Measurements from ENCODE around the gene PRELID1. TPM values are rescaled to one million over a fixed set of nuclear protein-coding genes. Genes with fewer than 3 reads are reported as not detected.

The PRELID1 gene
- total RNA-seq, 2 experiments from 2014 or later, result 360 to 372 TPM

GRCh38 chr5:177344891-177345290, 41.3 kb downstream of the PRELID1 start:
- ChIA-PET POLR2A (interaction anchor here (0.7 kb wide), 1 partner anchor 9 kb away, joined by 10 read pairs; no protein-coding TSS in a partner anchor), CTCF (interaction anchor here (0.7 to 3.6 kb wide), 3 partner anchors 27 to 173 kb away, joined by 3 to 14 read pairs (median 6); no protein-coding TSS in a partner anchor)

DNA sequence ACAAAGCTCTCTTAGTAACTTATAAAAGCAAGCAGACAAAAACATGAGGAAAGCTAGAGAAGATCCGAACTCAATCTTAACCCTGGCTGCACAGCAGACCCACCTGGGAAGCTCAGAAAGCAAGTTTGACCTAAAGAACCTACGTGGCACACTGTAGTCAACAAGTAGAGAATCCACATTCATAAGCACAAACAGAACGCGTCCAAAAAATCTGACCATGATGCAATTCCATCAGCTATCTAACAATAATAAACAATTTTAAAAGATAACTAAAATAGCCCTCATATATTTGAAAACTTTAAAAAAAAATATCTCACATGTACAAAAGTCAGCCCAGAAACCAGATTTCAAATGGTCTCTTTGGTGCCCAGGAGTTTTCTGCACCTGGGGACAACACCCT, 43.2 kb downstream of the PRELID1 start:
- POLR2A ChIA-PET, result interaction anchor here (0.6 kb wide), 1 partner anchor 43 kb away, joined by 3 read pairs; the partner anchor contains the start of genes PRELID1 and RAB24
- CTCF ChIA-PET, result interaction anchor here (1.0 to 3.6 kb wide), 4 partner anchors 9 to 37 kb away, joined by 3 to 14 read pairs (median 4); partner anchors contain the start of gene RGS14

GRCh38 chr5:177347699-177348098, 44.1 kb downstream of the PRELID1 start:
- ChIA-PET POLR2A (no interaction called here), CTCF (interaction anchor here (0.9 to 1.3 kb wide), 2 partner anchors 10 to 36 kb away, joined by 3 to 5 read pairs; partner anchors contain the start of gene RGS14)

- POLR2A ChIA-PET, result interaction anchor here (0.6 to 0.7 kb wide), 2 partner anchors 50 to 81 kb away, joined by 6 to 11 read pairs; no protein-coding TSS in a partner anchor
Measured at GRCh38 chr5:177349362-177349647, 45.7 kb downstream of the PRELID1 start.

GRCh38 chr5:177349762-177350161, 46.2 kb downstream of the PRELID1 start:
- POLR2A ChIA-PET, result no interaction called here
- CTCF ChIA-PET, result interaction anchor here (0.9 to 2.1 kb wide), 4 partner anchors 21 to 106 kb away, joined by 3 to 6 read pairs (median 4); no protein-coding TSS in a partner anchor

More at GRCh38 chr5:177349362-177349647, 45.7 kb downstream of the PRELID1 start:
- CTCF ChIA-PET, result interaction anchor here (0.9 to 1.5 kb wide), 6 partner anchors 20 to 106 kb away, joined by 3 to 4 read pairs (median 3); no protein-coding TSS in a partner anchor

GRCh38 chr5:177350776-177351391, 47.3 kb downstream of the PRELID1 start:
- ChIA-PET CTCF (interaction anchor here (1.2 to 2.1 kb wide), 5 partner anchors 14 to 41 kb away, joined by 3 to 8 read pairs (median 5); no protein-coding TSS in a partner anchor), POLR2A (interaction anchor here (0.7 to 1.3 kb wide), 3 partner anchors 53 to 165 kb away, joined by 3 read pairs; no protein-coding TSS in a partner anchor)

DNA sequence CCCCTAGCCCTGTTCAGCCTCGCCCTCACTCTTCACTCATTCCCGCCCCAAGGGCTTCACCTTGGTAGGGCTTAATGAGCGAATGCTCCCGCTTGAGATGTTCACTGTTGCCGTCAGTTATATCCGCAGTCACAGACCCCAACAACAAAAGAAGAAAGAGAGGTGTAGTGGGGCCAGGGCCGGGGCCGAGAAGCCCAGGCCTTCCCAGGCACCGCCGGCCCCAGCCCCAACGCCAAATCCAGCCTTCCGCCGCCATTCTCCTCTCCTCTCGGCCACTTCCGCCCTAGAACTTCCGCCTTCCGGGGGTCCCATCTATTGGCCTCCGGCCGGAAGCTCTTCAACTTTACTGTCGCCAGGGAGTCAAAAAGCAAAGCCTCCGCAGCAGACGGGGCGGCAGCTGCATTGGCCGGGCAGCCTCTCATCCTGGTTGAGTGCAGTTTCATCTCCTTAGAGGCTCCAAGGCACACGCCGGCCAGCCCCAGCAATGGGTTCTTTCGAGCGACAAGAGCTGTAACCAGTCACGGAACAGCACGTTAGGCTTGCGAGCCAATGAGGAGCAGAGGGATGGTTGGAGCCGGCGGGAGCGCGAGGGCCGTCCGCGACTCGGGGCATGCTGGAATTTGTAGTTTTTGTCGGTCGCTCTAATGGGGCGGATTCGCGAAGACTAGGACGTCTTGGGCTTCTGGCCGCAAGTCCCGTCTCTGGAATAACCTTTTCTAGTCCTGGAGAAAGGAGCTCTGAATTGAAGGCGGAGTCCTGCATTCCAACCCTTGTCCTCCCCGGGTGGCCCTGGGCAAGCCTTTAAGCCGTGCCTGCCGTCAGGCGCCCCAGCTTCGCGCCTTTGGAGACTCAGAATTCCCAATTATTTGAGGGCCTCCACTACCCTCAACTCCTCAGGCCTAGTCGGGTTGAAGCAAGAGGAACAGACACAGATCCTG, 48.1 kb downstream of the PRELID1 start, which contains the start of gene LMAN2:
TSS of gene LMAN2 (minus strand) at position 277 of the 938 bp plus-strand sequence. CDS start at position 256, 21 bp downstream.
- POLR2A ChIA-PET, result interaction anchor here (0.8 to 1.3 kb wide), 4 partner anchors 37 to 164 kb away, joined by 3 read pairs; no protein-coding TSS in a partner anchor
- CTCF ChIA-PET, result interaction anchor here (0.7 to 2.1 kb wide), 11 partner anchors 9 to 149 kb away, joined by 3 to 8 read pairs (median 3); no protein-coding TSS in a partner anchor

DNA sequence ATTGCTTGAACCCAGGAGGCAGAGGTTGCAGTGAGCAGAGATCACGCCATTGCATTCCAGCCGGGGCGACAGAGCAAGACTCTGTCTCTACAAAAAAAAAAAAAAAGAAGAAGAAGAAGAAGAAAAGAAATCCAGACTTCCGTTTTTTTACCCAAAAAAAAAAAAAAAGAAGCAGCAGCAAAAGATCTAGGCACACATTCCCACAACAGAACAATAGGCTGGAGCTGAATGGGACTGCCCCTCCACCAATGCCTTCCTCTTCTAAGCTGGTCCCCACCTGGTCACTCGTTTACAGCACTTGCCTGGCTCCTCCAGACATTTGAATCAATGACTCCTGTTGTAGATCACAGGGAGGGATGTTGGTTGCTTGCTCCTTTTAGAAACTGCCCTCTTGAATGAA, 49.5 kb downstream of the PRELID1 start:
- ChIA-PET CTCF (interaction anchor here (0.7 to 1.5 kb wide), 4 partner anchors 14 to 797 kb away, joined by 3 to 6 read pairs (median 4); no protein-coding TSS in a partner anchor), POLR2A (no interaction called here)

DNA sequence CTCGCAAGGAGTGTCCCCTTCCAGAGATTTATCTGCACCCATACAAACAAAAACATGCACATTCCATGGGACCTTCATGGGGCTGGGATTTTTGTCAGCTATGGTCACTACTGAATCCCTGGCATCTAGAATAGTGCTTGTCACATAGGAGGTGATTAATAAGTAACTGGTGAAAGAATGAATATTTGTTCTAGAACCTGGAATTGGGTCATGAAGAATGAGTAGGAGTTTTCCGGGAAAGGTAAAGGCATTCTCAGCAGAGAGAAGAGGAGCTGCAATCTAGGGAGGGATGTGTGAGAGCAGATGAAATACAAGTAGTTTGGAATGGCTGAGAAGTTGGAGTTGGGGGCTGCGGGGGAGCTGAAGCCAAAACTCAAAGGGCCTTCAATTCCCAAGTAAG, 50.7 kb downstream of the PRELID1 start:
- ChIA-PET POLR2A (interaction anchor here (0.5 kb wide), 1 partner anchor 9 kb away, joined by 10 read pairs; no protein-coding TSS in a partner anchor), CTCF (interaction anchor here (1.2 kb wide), 1 partner anchor 93 kb away, joined by 6 read pairs; no protein-coding TSS in a partner anchor)

DNA sequence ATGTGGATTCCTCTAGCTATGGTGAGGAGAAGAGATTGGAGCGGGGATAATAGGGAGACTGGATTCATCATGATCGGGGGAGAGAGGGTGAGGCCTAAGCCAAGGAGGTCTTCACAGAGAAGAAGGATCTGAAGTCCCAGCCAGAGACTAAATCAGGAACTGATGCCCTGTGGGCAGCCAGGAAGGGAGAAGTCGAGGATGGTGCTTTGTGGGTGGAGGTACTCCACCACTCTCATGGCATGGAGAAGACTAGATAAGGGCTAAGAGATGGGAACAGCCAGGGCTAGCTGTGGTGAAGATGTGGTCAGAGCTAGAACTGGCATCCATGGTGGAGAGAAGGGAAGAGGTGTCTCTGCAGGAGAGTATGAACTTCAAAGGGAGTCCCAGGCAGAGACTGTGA, 51.1 kb downstream of the PRELID1 start:
- ChIA-PET POLR2A (interaction anchor here (0.5 kb wide), 1 partner anchor 10 kb away, joined by 10 read pairs; no protein-coding TSS in a partner anchor), CTCF (interaction anchor here (3.8 kb wide), 1 partner anchor 35 kb away, joined by 16 read pairs; no protein-coding TSS in a partner anchor)

GRCh38 chr5:177355162-177355867, 51.7 kb downstream of the PRELID1 start:
- POLR2A ChIA-PET, result interaction anchor here (1.0 to 1.3 kb wide), 2 partner anchors 58 to 219 kb away, joined by 3 to 4 read pairs; no protein-coding TSS in a partner anchor
- CTCF ChIA-PET, result interaction anchor here (0.9 to 3.8 kb wide), 6 partner anchors 9 to 49 kb away, joined by 3 to 16 read pairs (median 4); no protein-coding TSS in a partner anchor

DNA sequence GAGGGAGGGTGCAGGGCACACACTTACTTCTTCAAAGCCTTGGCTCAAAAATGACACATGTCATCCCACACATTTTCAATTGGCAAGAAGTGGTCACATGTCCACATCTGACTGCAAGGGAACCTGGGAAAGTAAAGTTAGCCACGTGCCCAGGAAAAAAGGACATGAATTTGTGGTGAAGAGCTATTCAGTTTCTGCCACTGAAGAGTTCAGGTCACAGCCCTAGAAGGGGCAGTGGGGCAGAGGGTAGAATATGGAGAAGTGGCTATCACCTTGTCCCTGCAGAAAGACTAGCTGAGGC, 52.2 kb downstream of the PRELID1 start:
- ChIA-PET POLR2A (interaction anchor here (1.0 to 1.3 kb wide), 2 partner anchors 57 to 220 kb away, joined by 3 to 4 read pairs; no protein-coding TSS in a partner anchor), CTCF (interaction anchor here (0.8 to 3.8 kb wide), 7 partner anchors 9 to 49 kb away, joined by 3 to 16 read pairs (median 3); no protein-coding TSS in a partner anchor)

Other genes starting within 250 kb of the PRELID1 start
- 1 to 10 TPM in 1 of 2 experiments, under 1 TPM in 1; 0.97 to 1.2 TPM for gene FGFR4, start 216.9 kb upstream of the PRELID1 start, total RNA-seq
- gene NSD1, start 170.0 kb upstream of the PRELID1 start, total RNA-seq, result 10 to 100 TPM; 78.6 to 80.4 TPM
- 10 to 100 TPM; 33.5 TPM for gene RAB24, start 80 bp upstream of the PRELID1 start, total RNA-seq
- gene MXD3, start 8.1 kb downstream of the PRELID1 start, total RNA-seq, result 10 to 100 TPM; 11.0 to 11.8 TPM
- 100 to 1,000 TPM; 110 to 117 TPM for gene LMAN2, start 47.9 kb downstream of the PRELID1 start, total RNA-seq
- gene RGS14, start 54.1 kb downstream of the PRELID1 start, total RNA-seq, result 10 to 100 TPM; 42.8 to 43.5 TPM
- gene SLC34A1, start 80.6 kb downstream of the PRELID1 start, total RNA-seq, result not detected
- gene PFN3, start 96.9 kb downstream of the PRELID1 start, total RNA-seq, result not detected
- gene F12, start 105.8 kb downstream of the PRELID1 start, total RNA-seq, result 10 to 100 TPM; 12.0 to 12.7 TPM
- gene GRK6, start 122.9 kb downstream of the PRELID1 start, total RNA-seq, result 100 to 1,000 TPM; 179 to 180 TPM
- gene PRR7, start 143.0 kb downstream of the PRELID1 start, total RNA-seq, result 10 to 100 TPM; 18.7 to 20.1 TPM
- gene DBN1, start 169.8 kb downstream of the PRELID1 start, total RNA-seq, result 100 to 1,000 TPM; 102 to 104 TPM
- 10 to 100 TPM; 50.0 to 51.5 TPM for gene PDLIM7, start 193.8 kb downstream of the PRELID1 start, total RNA-seq
- gene DOK3, start 206.0 kb downstream of the PRELID1 start, total RNA-seq, result 1 to 10 TPM; 9.8 TPM
- gene DDX41, start 213.2 kb downstream of the PRELID1 start, total RNA-seq, result 100 to 1,000 TPM; 204 to 212 TPM

Measured in activated CD8-positive, alpha-beta memory T cell treated with anti-CD3 and anti-CD28 coated beads for 36 hours (primary cell).